Muscle of back (tissue), 11 donors: ENCODE measurements around the gene IL1RAPL2. TPM values are rescaled to one million over a fixed set of nuclear protein-coding genes. Genes with fewer than 3 reads are reported as not detected.
"Not testable (repeated sequence)": the region's sequence is repeated elsewhere in the genome, so short reads cannot be mapped to it uniquely, and the experiment has no call there.

ENCODE experiments used
- DNase-seq, 3 donors: peaks; one replicate each; pipeline versions ENCODE4 v3.0.0 to v3.0.0-alpha.2; 2013
- polyA plus RNA-seq, 10 donors: library from polyadenylated mRNA; unstranded; fragments of 120-200 nt; gene quantifications; one replicate each; pipeline ENCODE4 v1.2.1, GENCODE V29; 2013; ENCODE audit not compliant: insufficient read length in 10 of 10

Gene IL1RAPL2
- polyA plus RNA-seq, 10 donors, result 1.6 to 3.2 (median 2.5) TPM

DNA sequence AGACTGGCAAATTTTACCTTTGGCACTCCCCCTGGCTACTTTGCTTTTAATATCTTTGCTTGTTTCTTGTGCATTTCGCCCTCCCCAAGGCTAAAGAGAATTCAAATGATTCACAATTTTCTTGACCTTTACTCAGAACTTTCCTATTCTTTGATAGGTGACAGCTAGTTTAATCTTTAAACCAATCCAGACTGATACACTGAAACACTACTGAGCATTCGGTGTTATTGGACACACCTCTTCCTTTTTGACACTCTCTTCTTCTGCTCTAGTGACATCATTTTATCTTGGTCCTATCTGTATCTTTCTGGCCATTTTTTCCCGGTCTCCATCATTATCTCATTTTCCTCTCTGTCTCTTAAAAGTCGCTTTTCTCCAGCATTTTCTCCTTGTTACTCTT lies 103.1 kb downstream of the IL1RAPL2 start:
- no peak for DNase-seq

DNA sequence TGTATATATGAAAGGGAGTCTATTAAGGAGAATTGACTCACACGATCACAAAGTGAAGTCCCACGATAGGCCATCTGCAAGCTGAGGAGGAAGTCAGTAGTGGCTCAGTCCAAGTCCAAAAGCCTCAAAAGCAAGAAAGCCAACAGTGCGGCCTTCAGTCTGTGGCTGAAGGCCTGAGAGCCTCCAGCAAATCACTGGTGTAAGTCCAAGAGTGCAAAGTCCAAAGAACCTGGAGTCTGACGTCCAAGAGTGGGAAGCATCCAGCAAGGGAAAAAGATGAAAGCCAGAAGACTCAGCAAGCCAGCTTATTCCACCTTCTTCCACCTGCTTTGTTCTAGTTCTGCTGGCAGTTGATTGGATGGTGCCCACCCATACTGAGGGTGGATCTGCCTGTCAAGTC lies 104.1 kb downstream of the IL1RAPL2 start:
- DNase-seq, result no peak

DNA sequence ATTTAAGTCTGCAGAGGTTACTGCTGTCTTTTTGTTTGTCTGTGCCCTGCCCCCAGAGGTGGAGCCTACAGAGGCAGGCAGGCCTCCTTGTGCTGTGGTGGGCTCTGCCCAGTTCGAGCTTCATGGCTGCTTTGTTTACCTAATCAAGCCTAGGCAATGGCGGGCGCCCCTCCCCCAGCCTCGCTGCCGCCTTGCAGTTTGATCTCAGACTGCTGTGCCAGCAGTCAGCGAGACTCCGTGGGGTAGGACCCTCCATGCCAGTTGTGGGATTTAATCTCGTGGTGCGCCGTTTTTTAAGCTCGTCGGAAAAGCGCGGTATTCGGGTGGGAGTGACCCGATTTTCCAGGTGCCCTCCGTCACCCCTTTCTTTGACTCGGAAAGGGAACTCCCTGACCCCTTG lies 111.5 kb downstream of the IL1RAPL2 start:
- not testable (repeated sequence) for DNase-seq

GRCh38 chrX:104679175-104679574 lies 113.2 kb downstream of the IL1RAPL2 start:
- no peak for DNase-seq

DNA sequence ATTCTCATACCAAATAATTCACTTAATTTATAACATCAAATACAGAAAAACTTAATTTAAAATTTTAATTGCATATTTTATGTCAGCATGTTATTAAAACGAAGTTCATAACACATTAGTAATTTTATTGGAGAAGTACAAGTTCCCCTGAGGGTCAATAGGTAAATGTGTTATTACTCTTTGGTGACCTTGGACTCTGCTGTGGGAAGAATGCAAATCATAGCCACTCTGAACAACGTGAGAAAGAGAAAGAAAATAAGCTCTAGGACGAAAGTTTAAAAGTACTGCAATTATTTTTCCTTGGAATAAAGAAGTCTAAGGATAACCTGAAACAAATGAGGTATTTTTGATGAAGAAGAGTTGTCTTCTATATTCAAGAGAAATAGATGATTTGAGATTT lies 115.2 kb downstream of the IL1RAPL2 start:
- DNase-seq, result no peak

DNA sequence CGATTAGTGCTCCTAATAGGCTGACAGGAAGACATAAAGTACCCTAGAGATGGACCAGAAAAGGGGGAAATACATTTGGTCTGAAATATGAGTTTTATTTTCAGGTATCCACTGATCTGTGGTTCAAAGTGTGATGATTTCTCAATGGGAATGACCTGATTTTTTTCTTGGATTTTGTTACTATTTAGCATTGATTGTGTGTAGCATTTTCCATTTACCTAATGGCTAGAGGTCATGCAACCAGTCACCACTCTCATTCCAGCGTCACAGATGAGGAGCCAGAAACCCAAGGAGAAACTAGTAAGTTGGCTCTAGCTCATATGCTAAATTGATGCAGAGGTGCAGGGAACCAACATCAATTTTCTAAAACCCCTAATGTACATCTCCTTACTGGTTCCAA lies 118.1 kb downstream of the IL1RAPL2 start:
- DNase-seq, result no peak

GRCh38 chrX:104695593-104695992 lies 129.6 kb downstream of the IL1RAPL2 start:
- DNase-seq, result no peak

DNA sequence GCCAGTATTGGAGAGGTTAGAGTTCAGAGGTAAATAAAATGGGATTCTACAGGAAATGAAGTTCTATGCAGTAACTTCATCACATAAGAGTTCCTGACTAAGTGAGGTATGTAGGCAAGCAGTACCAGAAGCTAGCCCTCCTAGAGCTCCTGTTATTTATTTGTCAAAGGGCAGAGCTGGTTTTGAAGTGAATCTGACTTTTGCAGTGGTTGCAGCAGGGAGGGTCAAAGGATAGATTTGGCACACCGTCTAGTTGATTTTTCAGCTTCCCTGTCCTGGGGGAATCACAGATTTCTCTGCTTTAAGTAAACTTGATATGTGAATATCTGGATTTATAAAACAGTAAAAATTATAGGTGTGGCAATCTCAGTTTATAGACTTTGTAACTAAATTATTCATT lies 130.7 kb downstream of the IL1RAPL2 start:
- DNase-seq, result peak in 1 of 3 donors; percentile 1

GRCh38 chrX:104697294-104697693 lies 131.3 kb downstream of the IL1RAPL2 start:
- peak; percentile 3 to 46 (median 12) for DNase-seq

GRCh38 chrX:104707042-104707441 lies 141.0 kb downstream of the IL1RAPL2 start:
- no peak for DNase-seq

DNA sequence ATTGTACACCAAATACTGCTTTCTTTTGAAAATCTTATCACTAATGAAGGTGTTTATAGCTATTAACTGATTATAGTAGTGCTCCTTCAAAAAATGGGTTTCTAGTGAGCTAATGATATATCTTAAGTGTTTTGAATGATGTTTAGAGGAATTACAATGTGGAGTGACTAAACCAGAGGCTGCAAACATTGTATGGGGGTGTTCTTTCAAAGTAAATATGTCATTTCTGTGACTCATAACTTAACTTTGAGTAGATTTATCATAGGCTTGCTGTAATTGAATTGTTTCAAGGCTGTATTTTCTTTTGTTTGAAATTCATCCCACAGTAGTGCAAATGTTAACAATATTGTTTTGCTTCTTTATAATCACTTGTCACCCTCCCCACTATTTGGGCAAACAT lies 141.6 kb downstream of the IL1RAPL2 start:
- DNase-seq, result no peak

GRCh38 chrX:104712515-104712914 lies 146.5 kb downstream of the IL1RAPL2 start:
- DNase-seq, result peak in 1 of 3 donors; percentile 3

- DNase-seq, result no peak
Measured at GRCh38 chrX:104721854-104722253, 155.9 kb downstream of the IL1RAPL2 start.

DNA sequence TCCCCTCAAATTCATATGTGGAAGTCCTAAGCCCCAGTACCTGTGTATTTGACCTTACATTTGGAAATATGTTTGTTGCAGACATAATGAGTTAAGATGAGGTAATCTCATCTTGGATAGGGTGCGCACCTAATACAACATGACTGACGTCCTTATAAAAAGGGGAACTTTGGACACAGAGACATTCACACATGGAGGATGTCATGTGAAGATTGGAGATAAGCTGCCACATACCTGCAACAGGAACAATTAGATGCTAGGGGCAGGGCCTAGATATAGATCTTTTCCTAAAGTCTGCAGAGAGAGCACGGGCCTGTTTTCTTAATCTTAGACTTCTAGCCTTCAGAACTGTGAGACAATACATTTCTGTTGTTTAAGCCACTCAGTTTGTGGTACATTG lies 162.5 kb downstream of the IL1RAPL2 start:
- DNase-seq, result no peak

DNA sequence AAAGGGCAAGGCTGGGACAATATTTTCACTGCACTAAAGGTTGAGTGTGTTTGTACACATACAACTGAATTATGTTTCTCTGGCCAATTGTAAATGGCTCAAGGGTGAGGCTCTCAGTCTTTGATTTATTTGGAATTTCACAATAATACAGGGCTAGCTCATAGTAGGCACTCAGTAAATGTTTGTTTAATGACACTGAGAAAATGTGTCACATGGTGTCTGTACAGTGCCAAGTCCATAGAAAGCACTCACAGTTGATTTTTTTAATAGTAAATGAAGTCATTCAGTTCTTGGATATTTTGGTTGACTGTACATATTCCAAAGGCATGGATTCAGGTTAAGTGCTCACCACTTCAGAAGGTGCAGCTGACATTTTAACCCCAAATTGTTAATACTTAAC lies 176.4 kb downstream of the IL1RAPL2 start:
- DNase-seq, result peak in 1 of 3 donors; percentile 5

DNA sequence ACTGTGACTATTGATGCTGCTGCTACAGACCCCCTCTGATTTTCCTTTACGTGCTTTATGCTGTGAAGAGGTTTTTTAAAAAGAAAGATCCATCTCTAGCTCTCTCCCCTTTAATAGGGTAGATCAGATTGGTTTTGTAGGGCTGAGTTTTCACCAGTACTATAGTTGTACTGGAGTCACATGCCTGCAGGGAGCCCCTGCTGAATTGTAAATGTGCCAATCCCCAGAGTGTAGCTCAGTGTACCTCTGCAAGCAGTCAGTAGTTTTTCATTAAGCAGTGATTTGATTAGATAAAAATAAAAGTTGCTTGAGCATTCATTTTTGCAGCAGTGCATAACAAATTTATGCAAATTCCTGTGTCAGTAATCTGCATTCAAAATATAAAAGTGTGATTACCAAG lies 179.2 kb downstream of the IL1RAPL2 start:
- no peak for DNase-seq

DNA sequence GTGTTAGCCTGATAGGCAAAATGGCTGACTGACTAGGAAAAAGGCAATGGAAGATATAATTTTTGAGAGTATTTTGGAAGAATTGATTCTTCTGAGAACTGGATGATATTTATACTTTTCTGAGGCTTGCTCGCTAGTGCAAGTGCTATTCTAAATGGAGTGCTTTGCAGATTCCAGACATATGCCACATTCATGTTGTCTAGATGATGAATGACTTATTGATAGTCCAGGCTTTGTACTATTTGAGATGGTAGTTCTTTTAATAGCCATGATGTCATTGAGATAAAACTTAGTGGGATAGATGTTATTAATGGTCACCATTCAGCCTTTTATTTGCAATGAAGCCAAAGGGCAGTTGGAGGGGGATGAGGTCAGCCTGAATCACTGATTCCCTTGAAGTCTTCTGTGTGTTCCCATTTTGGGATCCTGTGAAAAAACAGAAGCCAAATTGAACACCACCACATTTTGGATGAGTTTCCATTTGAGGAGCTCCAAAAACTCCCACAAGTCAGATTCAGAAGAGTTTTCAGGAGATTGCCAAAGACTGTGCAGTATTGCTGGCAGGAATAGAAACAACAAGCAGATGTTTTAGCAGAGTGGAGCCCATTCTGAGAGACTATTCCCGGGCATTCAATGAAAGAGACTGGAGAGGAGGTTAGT lies 184.1 kb downstream of the IL1RAPL2 start:
- DNase-seq, result peak; percentile 30 to 68 (median 47)

- DNase-seq, result no peak
Measured at GRCh38 chrX:104762641-104763040, 196.6 kb downstream of the IL1RAPL2 start.

GRCh38 chrX:104789784-104790183 lies 223.8 kb downstream of the IL1RAPL2 start:
- DNase-seq, result no peak

DNA sequence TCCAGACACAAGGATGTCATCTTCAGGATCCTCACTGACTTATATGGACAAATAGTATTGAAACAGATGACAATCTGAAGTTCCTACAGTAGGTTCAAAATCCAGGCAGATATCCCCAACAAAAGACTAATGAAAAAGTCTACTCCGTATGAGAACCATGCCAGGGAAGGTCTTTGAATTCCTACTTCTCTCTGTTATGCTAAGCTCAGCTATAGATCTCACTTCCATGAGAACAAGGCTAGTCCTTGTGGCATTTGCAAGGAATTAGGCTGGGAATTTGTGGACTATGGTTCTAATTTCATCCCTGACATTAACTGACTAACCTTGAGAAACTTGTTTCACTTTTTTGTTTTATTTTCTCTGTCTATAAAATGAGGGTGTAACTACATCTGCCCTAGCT lies 229.8 kb downstream of the IL1RAPL2 start:
- no peak for DNase-seq

- no peak for DNase-seq
Measured at GRCh38 chrX:104803219-104803618, 237.2 kb downstream of the IL1RAPL2 start.

- no peak for DNase-seq
Measured at GRCh38 chrX:104806346-104806745, 240.3 kb downstream of the IL1RAPL2 start.

- DNase-seq, result peak in 1 of 3 donors; percentile 1
Measured at GRCh38 chrX:104833401-104833800, 267.4 kb downstream of the IL1RAPL2 start.

DNA sequence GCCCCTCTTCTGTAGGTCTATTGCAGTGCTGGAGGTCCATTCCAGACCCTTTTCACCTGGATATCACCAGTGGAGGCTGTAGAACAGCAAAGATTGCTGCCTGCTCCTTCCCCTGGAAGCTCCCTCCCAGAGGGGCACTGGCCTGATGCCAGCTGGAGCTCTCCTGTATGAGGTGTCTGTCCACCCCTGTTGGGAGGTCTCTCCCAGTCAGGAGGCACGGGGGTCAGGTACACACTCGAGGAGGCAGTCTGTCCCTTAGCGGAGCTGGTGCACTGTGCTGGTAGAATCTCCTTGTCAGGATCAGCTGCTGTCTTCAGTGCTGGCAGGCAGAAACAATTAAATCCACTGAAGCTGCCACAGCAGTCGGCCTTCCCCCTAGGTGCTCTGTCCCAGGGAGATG lies 276.6 kb downstream of the IL1RAPL2 start:
- DNase-seq, result no peak
